ENCODE data around the gene DPH6. TPM values are rescaled to one million over a fixed set of nuclear protein-coding genes. Genes with fewer than 3 reads are reported as not detected.

The DPH6 gene
- total RNA-seq, 4 donors from 2014 or later: 15.9 to 44.1 (median 26.1) TPM

GRCh38 chr15:35555244-35555643, 9.3 kb upstream of the DPH6 start:
- Histone ChIP-seq H3K36me3 (no peaks in the 10 kb centered on the region), H3K4me3 (no peak overlapping the region), H3K27me3 (no peaks in the 10 kb centered on the region), H3K27ac (no peak overlapping the region), H3K9me3 (no peaks in the 10 kb centered on the region), H3K4me1 (peaks cover 0 to 7% of the 10 kb centered on the region in 2 donors)
- DNase-seq (no peak), ATAC-seq (no peak)
- in situ Hi-C loops (cut with MboI; ENCODE audit: low sequenced_read_pairs in 4 of 4): no loop called here
- intact Hi-C loops (cut with DNase I; ENCODE audit: low total_unique reads): no loop called here
- TF ChIP-seq POLR2A (IDR thresholded peaks at IDR 0.05) (no peak), CTCF (IDR thresholded peaks at IDR 0.05 in 4 of 5, conservative IDR thresholded peaks at IDR 0.05 in 1 of 5) (no peak)

DNA sequence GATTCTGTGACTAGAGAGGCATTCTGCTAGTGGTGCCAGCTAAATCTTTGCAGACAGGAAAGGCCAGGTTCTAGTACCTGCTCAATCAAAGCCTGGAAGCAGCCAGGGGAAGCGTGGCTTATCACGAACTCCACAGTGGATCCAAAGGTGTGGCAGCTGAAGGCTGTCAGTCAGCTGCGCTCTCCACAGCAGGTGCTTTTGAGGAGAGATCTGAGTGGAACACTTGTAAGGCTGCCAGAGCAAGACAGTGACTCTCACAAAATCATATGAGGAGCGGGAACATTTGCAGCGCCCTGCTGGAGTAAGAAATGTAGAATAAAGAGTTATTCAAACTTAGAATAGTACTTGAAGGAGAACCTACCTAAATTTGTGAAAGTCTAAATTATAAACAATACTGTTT, 5.0 kb upstream of the DPH6 start:
- ATAC-seq: no peak
- Histone ChIP-seq H3K4me3 (no peak overlapping the region), H3K36me3 (no peaks in the 10 kb centered on the region), H3K4me1 (peaks cover 4 to 9% of the 10 kb centered on the region in 2 donors), H3K27me3 (no peaks in the 10 kb centered on the region), H3K27ac (no peak overlapping the region), H3K9me3 (no peaks in the 10 kb centered on the region)
- DNase-seq: no peak
- in situ Hi-C loops (cut with MboI; ENCODE audit: low sequenced_read_pairs in 4 of 4): no loop called here
- intact Hi-C loops (cut with DNase I; ENCODE audit: low total_unique reads): no loop called here
- TF ChIP-seq POLR2A (IDR thresholded peaks at IDR 0.05) (no peak), CTCF (IDR thresholded peaks at IDR 0.05 in 4 of 5, conservative IDR thresholded peaks at IDR 0.05 in 1 of 5) (no peak)

GRCh38 chr15:35549567-35549966, 3.6 kb upstream of the DPH6 start:
- in situ Hi-C loops (cut with MboI; ENCODE audit: low sequenced_read_pairs in 4 of 4) (no loop called here), intact Hi-C loops (cut with DNase I; ENCODE audit: low total_unique reads) (no loop called here)
- Histone ChIP-seq H3K27ac (no peak overlapping the region), H3K27me3 (no peaks in the 10 kb centered on the region), H3K9me3 (no peaks in the 10 kb centered on the region), H3K36me3 (no peaks in the 10 kb centered on the region), H3K4me1 (peaks cover 10 to 15% of the 10 kb centered on the region in 2 donors), H3K4me3 (no peak overlapping the region)
- no peak for ATAC-seq
- TF ChIP-seq CTCF (IDR thresholded peaks at IDR 0.05 in 4 of 5, conservative IDR thresholded peaks at IDR 0.05 in 1 of 5) (no peak), POLR2A (IDR thresholded peaks at IDR 0.05) (no peak)
- DNase-seq: no peak

DNA sequence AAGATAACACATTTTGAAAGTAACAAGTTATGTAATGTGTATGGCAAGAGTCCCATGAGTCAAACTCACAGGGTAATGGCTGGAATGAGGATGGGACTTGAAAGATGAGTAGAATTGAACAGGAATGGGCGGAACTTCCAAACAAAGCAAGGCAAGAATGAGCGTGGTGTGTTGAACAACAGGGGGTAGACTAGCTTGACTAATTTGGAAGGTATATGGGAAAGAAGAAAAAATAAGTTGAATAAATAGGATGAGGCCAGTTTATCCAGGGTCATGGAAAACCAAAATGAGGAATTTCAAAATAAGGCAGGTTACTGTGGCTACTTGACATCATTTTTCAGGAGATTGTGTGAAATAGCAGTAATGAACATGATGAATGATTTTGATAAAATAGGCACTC, 2.5 kb upstream of the DPH6 start:
- H3K36me3 ChIP-seq: no peaks in the 10 kb centered on the region
- H3K4me3 ChIP-seq: no peak overlapping the region
- in situ Hi-C loops (cut with MboI; ENCODE audit: low sequenced_read_pairs in 4 of 4): no loop called here
- no peak for ATAC-seq
- peaks cover 12 to 17% of the 10 kb centered on the region in 2 donors for H3K4me1 ChIP-seq
- H3K9me3 ChIP-seq: no peaks in the 10 kb centered on the region
- no peak for TF ChIP-seq CTCF (IDR thresholded peaks at IDR 0.05 in 4 of 5, conservative IDR thresholded peaks at IDR 0.05 in 1 of 5)
- TF ChIP-seq POLR2A (IDR thresholded peaks at IDR 0.05): no peak
- intact Hi-C loops (cut with DNase I; ENCODE audit: low total_unique reads): no loop called here
- H3K27ac ChIP-seq: no peak overlapping the region
- DNase-seq: no peak
- no peaks in the 10 kb centered on the region for H3K27me3 ChIP-seq

DNA sequence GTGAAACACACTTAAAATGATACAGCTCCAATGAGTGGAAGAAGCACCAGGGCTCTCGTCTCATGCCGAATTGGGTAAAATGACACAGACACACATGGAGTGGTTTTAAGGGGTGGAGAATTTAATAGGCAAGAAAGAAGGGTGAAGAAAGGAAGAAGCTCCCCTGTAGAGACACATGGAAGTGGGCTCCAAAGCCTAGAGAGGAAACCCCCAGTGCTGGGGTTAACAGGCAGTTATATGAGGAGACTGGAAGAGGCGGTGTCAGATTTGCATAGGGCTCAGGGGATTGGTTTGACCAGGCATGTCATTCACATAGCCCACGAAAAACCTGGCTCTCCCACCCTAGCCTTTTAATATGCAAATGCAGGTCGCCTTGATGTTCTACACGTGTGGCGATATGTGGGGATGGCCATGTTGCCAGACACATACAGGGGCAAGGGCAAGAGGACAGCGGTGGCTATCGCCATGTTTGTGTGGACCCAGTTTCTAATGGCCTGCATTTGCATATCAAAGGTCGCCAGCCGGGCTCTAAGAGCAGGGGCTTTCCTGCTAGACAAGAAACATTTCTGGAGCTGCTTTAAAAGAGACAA, 1.9 kb upstream of the DPH6 start:
- intact Hi-C loops (cut with DNase I; ENCODE audit: low total_unique reads) (no loop called here), in situ Hi-C loops (cut with MboI; ENCODE audit: low sequenced_read_pairs in 4 of 4) (no loop called here)
- no peak for DNase-seq
- H3K4me3 ChIP-seq: no peak overlapping the region
- H3K9me3 ChIP-seq: no peaks in the 10 kb centered on the region
- TF ChIP-seq CTCF (IDR thresholded peaks at IDR 0.05 in 4 of 5, conservative IDR thresholded peaks at IDR 0.05 in 1 of 5) (no peak), POLR2A (IDR thresholded peaks at IDR 0.05) (no peak)
- peaks cover 12 to 17% of the 10 kb centered on the region in 2 donors for H3K4me1 ChIP-seq
- no peaks in the 10 kb centered on the region for H3K27me3 ChIP-seq
- no peak for ATAC-seq
- H3K36me3 ChIP-seq: no peaks in the 10 kb centered on the region
- no peak overlapping the region for H3K27ac ChIP-seq
